Uterus (tissue), 4 donors: ENCODE data around the gene ADCY10. TPM values are rescaled to one million over a fixed set of nuclear protein-coding genes. Genes with fewer than 3 reads are reported as not detected.

Experiments
- DNase-seq, 2 donors: peaks; one replicate each; pipeline ENCODE4 v3.0.0-alpha.2; 2019 to 2020
- H3K27ac ChIP-seq, 2 donors: fragments of 200-600 bp; sonication (generic); 1 replicate in 1 of 2; 2 replicates in 1 of 2; pipeline ENCODE4 v1.5.1; 2016 to 2018
- H3K27me3 ChIP-seq, 2 donors: fragments of 200-600 bp; sonication (generic); one replicate each; pipeline ENCODE4 v1.5.1; 2018 to 2019; ENCODE audit warnings: control low read depth in 1 of 2
- H3K36me3 ChIP-seq, 2 donors: fragments of 200-600 bp; sonication (generic); one replicate each; pipeline ENCODE4 v1.5.1; 2019; ENCODE audit warnings: control low read depth in 1 of 2
- H3K4me1 ChIP-seq, 2 donors: fragments of 200-600 bp; sonication (generic); one replicate each; pipeline ENCODE4 v1.5.1; 2018 to 2019; ENCODE audit warnings: control low read depth in 1 of 2
- H3K4me3 ChIP-seq, 2 donors: fragments of 200-600 bp; sonication (generic); 1 replicate in 1 of 2; 2 replicates in 1 of 2; pipeline ENCODE4 v1.5.1; 2018 to 2019; ENCODE audit warnings: mild to moderate bottlenecking in 1 of 2
- H3K9me3 ChIP-seq, 2 donors: fragments of 200-600 bp; sonication (generic); one replicate each; pipeline ENCODE4 v1.5.1; 2019; ENCODE audit warnings: control low read depth in 1 of 2
- POLR2A ChIP-seq, 2 donors: fragments of 450-650 bp; IDR thresholded peaks; one replicate each; pipeline ENCODE4 v1.6.1; 2016; ENCODE audit warnings: antibody characterized with exemption in 2 of 2, mild to moderate bottlenecking in 1 of 2, moderate library complexity in 1 of 2
- intact Hi-C: fragments of 100-400 bp; cut with DNase I; formaldehyde crosslinking; loops from one replicate; pipeline ENCODE4 v1.15.1; 2023; ENCODE audit warnings: low total_unique reads
- total RNA-seq, 4 donors: library from RNA; depleted of rRNA in 3 of 4; stranded (reverse); fragments of >200 nt in 3 of 4; gene quantifications; one replicate each; pipeline versions ENCODE4 v1.1.0 to v1.2.4, GENCODE V29; 2014 to 2023
- TF ChIP-seq, protein P1 (sequence below), 4 experiments: fragments of 200-600 bp in 2 of 4; fragments of 450-650 bp in 2 of 4; sonication (generic) in 2 of 4; IDR thresholded peaks; one replicate each; pipeline ENCODE4 v1.5.1; 2016 to 2019; ENCODE audit warnings: antibody characterized with exemption in 4 of 4, mild to moderate bottlenecking in 2 of 4, moderate library complexity in 1 of 4
- donor health status: DM: yes; HTN: yes; CAD: no.

Gene ADCY10
- total RNA-seq, 4 donors from 2014 or later = 0.26 to 1.2 (median 0.52) TPM

GRCh38 chr1:167762061-167762746 lies 151.7 kb downstream of the ADCY10 start:
- no peak for TF ChIP-seq POLR2A (IDR thresholded peaks at IDR 0.05)
- TF ChIP-seq, protein P1, sequence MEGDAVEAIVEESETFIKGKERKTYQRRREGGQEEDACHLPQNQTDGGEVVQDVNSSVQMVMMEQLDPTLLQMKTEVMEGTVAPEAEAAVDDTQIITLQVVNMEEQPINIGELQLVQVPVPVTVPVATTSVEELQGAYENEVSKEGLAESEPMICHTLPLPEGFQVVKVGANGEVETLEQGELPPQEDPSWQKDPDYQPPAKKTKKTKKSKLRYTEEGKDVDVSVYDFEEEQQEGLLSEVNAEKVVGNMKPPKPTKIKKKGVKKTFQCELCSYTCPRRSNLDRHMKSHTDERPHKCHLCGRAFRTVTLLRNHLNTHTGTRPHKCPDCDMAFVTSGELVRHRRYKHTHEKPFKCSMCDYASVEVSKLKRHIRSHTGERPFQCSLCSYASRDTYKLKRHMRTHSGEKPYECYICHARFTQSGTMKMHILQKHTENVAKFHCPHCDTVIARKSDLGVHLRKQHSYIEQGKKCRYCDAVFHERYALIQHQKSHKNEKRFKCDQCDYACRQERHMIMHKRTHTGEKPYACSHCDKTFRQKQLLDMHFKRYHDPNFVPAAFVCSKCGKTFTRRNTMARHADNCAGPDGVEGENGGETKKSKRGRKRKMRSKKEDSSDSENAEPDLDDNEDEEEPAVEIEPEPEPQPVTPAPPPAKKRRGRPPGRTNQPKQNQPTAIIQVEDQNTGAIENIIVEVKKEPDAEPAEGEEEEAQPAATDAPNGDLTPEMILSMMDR (IDR thresholded peaks at IDR 0.05) = no peak
- Histone ChIP-seq H3K4me3 (no peak overlapping the region), H3K4me1 (peaks cover 7 to 8% of the 10 kb centered on the region in 2 donors), H3K27me3 (no peaks in the 10 kb centered on the region), H3K9me3 (no peaks in the 10 kb centered on the region), H3K36me3 (no peaks in the 10 kb centered on the region), H3K27ac (no peak overlapping the region)
- intact Hi-C loops = no loop called here
- DNase-seq = no peak

DNA sequence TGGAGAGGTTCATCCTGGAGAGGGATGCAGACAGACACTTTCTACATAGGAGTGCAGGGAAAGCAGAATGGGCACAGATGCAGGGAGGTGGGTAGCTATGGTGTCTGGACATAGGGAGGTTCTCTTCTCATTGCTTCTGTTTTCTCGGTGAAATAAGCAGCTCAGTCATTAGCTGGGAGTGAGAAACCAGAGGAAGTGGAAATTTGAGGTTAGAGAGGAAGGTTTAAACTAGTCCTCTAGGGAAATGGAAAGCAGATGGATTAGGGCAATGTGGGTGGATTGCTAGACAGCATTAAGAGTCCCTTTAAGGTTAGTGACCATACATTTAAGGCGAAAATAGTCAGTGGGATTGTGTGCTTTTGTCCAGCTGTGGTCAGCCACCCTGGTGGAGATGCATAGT lies 152.5 kb downstream of the ADCY10 start:
- no peak overlapping the region for H3K4me3 ChIP-seq
- H3K36me3 ChIP-seq = no peaks in the 10 kb centered on the region
- TF ChIP-seq, protein P1 (IDR thresholded peaks at IDR 0.05) = no peak
- TF ChIP-seq POLR2A (IDR thresholded peaks at IDR 0.05) = no peak
- H3K4me1 ChIP-seq = peaks cover 7 to 11% of the 10 kb centered on the region in 2 donors
- DNase-seq = no peak
- no peak overlapping the region for H3K27ac ChIP-seq
- H3K9me3 ChIP-seq = no peaks in the 10 kb centered on the region
- no peaks in the 10 kb centered on the region for H3K27me3 ChIP-seq
- intact Hi-C loops = no loop called here

Other genes with a start within 250 kb of the ADCY10 start
- gene MPZL1, start 192.2 kb downstream of the ADCY10 start, total RNA-seq = 100 to 1,000 TPM in 2 of 4 donors, 10 to 100 TPM in 2; 24.3 to 150 (median 82.3) TPM
- gene DCAF6, start 22.5 kb upstream of the ADCY10 start, total RNA-seq = 10 to 100 TPM; 19.1 to 77.7 (median 44.9) TPM
- gene MPC2, start 22.9 kb upstream of the ADCY10 start, total RNA-seq = 100 to 1,000 TPM in 1 of 4 donors, 10 to 100 TPM in 3; 21.5 to 127 (median 38.5) TPM
- 10 to 100 TPM in 3 of 4 donors, 1 to 10 TPM in 1; 9.7 to 45.5 (median 37.6) TPM for gene GPR161, start 222.8 kb upstream of the ADCY10 start, total RNA-seq